HEK293 (cell line): ENCODE measurements around the gene CTCF.

Source experiments
- CTCF ChIP-seq: fragments of 450-650 bp; formaldehyde crosslinking; IDR thresholded peaks from 2 replicates; pipeline ENCODE4 v1.5.1; 2016; ENCODE audit warnings: missing biosample characterization, missing genetic modification characterization
- HOXA7 ChIP-seq: sonication (generic); formaldehyde crosslinking; IDR thresholded peaks from 2 replicates; pipeline ENCODE4 v1.8.1; 2022; ENCODE audit warnings: missing genetic modification reagents, borderline replicate concordance
- KLF16 ChIP-seq: fragments of 450-650 bp; formaldehyde crosslinking; IDR thresholded peaks from 2 replicates; pipeline ENCODE4 v1.5.1; 2017; ENCODE audit warnings: missing biosample characterization, missing genetic modification characterization
- YY1 ChIP-seq: fragments of 450-650 bp; formaldehyde crosslinking; IDR thresholded peaks from 2 replicates; pipeline ENCODE4 v1.5.1; 2018; ENCODE audit warnings: missing biosample characterization, missing genetic modification characterization
- ZBTB21 ChIP-seq: fragments of 450-650 bp; formaldehyde crosslinking; IDR thresholded peaks from 2 replicates; pipeline ENCODE4 v1.5.1; 2017; ENCODE audit warnings: missing biosample characterization, missing genetic modification characterization
- ZFP37 ChIP-seq: fragments of 450-650 bp; formaldehyde crosslinking; IDR thresholded peaks from 2 replicates; pipeline ENCODE4 v1.5.1; 2016; ENCODE audit warnings: missing biosample characterization, missing genetic modification characterization
- ZNF133 ChIP-seq: fragments of 450-650 bp; formaldehyde crosslinking; IDR thresholded peaks from 2 replicates; pipeline ENCODE4 v1.5.1; 2016; ENCODE audit warnings: missing biosample characterization, missing genetic modification characterization
- ZNF169 ChIP-seq: fragments of 450-650 bp; formaldehyde crosslinking; IDR thresholded peaks from 2 replicates; pipeline ENCODE4 v1.5.1; 2016; ENCODE audit warnings: missing biosample characterization, missing genetic modification characterization
- ZNF19 ChIP-seq: fragments of 450-650 bp; formaldehyde crosslinking; IDR thresholded peaks from 2 replicates; pipeline ENCODE4; 2016; ENCODE audit warnings: missing biosample characterization, missing genetic modification characterization, low read depth
- ZNF426 ChIP-seq: fragments of 450-650 bp; formaldehyde crosslinking; IDR thresholded peaks from 2 replicates; pipeline ENCODE4 v1.5.1; 2017; ENCODE audit warnings: missing biosample characterization, missing genetic modification characterization, mild to moderate bottlenecking, inconsistent platforms, moderate library complexity
- ZNF654 ChIP-seq: fragments of 450-650 bp; formaldehyde crosslinking; IDR thresholded peaks from 2 replicates; pipeline ENCODE4 v1.5.1; 2016; ENCODE audit warnings: low read depth, missing biosample characterization, missing genetic modification characterization
- ZNF768 ChIP-seq: fragments of 450-650 bp; formaldehyde crosslinking; IDR thresholded peaks from 2 replicates; pipeline ENCODE4 v1.5.1; 2018; ENCODE audit warnings: missing biosample characterization, mild to moderate bottlenecking, missing genetic modification characterization
- ZSCAN16 ChIP-seq: fragments of 450-650 bp; formaldehyde crosslinking; IDR thresholded peaks from 2 replicates; pipeline ENCODE4 v1.5.1; 2016; ENCODE audit warnings: missing biosample characterization, missing genetic modification characterization
- TF ChIP-seq, protein P1 (sequence below): fragments of 450-650 bp; formaldehyde crosslinking; IDR thresholded peaks from 2 replicates; pipeline ENCODE4 v1.5.1; 2016; ENCODE audit warnings: missing biosample characterization, missing genetic modification characterization

DNA sequence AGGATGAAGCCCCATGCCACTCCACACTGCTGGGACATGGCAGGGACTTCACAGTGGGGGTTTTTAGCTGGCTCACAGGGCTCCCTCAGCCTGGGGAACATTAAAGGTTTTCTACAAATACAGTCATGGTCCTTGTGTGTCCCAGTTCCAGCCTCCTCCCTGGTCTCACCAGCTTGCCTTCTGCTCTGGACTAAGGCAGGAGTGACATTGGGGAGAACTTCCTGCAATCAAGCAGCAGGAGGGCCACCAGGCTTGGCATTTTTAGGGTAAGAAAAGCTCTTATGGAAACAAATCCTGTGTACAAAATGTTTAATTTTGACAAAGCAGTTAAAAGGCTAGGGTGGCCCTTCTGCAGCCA, 100.3 kb downstream of the CTCF start:
- TF ChIP-seq ZFP37 (tag by site-specific recombination) = no peak
- TF ChIP-seq CTCF (tag by site-specific recombination) = no peak
- no peak for TF ChIP-seq ZNF768 (tag by site-specific recombination)
- no peak for TF ChIP-seq KLF16
- TF ChIP-seq ZSCAN16 = no peak
- no peak for TF ChIP-seq ZNF426 (tag by site-specific recombination)
- no peak for TF ChIP-seq ZNF133 (tag by site-specific recombination)
- no peak for TF ChIP-seq YY1
- no peak for TF ChIP-seq HOXA7 (CRISPR knock-in tag)
- TF ChIP-seq, protein P1, sequence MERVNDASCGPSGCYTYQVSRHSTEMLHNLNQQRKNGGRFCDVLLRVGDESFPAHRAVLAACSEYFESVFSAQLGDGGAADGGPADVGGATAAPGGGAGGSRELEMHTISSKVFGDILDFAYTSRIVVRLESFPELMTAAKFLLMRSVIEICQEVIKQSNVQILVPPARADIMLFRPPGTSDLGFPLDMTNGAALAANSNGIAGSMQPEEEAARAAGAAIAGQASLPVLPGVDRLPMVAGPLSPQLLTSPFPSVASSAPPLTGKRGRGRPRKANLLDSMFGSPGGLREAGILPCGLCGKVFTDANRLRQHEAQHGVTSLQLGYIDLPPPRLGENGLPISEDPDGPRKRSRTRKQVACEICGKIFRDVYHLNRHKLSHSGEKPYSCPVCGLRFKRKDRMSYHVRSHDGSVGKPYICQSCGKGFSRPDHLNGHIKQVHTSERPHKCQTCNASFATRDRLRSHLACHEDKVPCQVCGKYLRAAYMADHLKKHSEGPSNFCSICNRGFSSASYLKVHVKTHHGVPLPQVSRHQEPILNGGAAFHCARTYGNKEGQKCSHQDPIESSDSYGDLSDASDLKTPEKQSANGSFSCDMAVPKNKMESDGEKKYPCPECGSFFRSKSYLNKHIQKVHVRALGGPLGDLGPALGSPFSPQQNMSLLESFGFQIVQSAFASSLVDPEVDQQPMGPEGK = no peak
- TF ChIP-seq ZBTB21 (tag by site-specific recombination) = no peak
- no peak for TF ChIP-seq ZNF169 (tag by site-specific recombination)
- TF ChIP-seq ZNF654 (tag by site-specific recombination) = no peak
- no peak for TF ChIP-seq ZNF19
